ENCODE data around the gene GSDME. TPM values are rescaled to one million over a fixed set of nuclear protein-coding genes. Genes with fewer than 3 reads are reported as not detected.
A peak's percentile ranks its signal among the peaks of the same experiment; 100 is the strongest.

Gene GSDME
- total RNA-seq, 3 donors from 2014 or later: 12.3 to 33.5 (median 15.1) TPM

GRCh38 chr7:24730018-24730369 is 27.3 kb downstream of the GSDME start:
- no peaks in the 10 kb centered on the region for H3K9me3 ChIP-seq
- intact Hi-C loops (cut with DNase I; ENCODE audit: low total_unique reads): no loop called here
- TF ChIP-seq CTCF (IDR thresholded peaks at IDR 0.05) (no peak), POLR2A (IDR thresholded peaks at IDR 0.05) (no peak), POLR2AphosphoS5 (IDR thresholded peaks at IDR 0.05) (no peak)
- H3K27ac ChIP-seq: no peak overlapping the region
- no peaks in the 10 kb centered on the region for H3K36me3 ChIP-seq
- no peaks in the 10 kb centered on the region for H3K4me1 ChIP-seq
- no peaks in the 10 kb centered on the region for H3K27me3 ChIP-seq
- no peak for DNase-seq (ENCODE audit: low spot score in 2 of 2)
- H3K4me3 ChIP-seq: no peak overlapping the region

GRCh38 chr7:24729365-24730017 is 27.8 kb downstream of the GSDME start:
- intact Hi-C loops (cut with DNase I; ENCODE audit: low total_unique reads): no loop called here
- Histone ChIP-seq H3K36me3 (no peaks in the 10 kb centered on the region), H3K4me3 (no peak overlapping the region), H3K27ac (peak overlapping the region in 1 of 2 donors; percentile 6), H3K9me3 (no peaks in the 10 kb centered on the region), H3K4me1 (no peaks in the 10 kb centered on the region), H3K27me3 (no peaks in the 10 kb centered on the region)
- DNase-seq (ENCODE audit: low spot score in 2 of 2): peak in 1 of 2 donors; percentile 15
- no peak for TF ChIP-seq POLR2A (IDR thresholded peaks at IDR 0.05)
- TF ChIP-seq CTCF (IDR thresholded peaks at IDR 0.05): no peak
- no peak for TF ChIP-seq POLR2AphosphoS5 (IDR thresholded peaks at IDR 0.05)

GRCh38 chr7:24728503-24729364 is 28.5 kb downstream of the GSDME start:
- peak overlapping the region in 1 of 3 donors; percentile 1 for H3K4me3 ChIP-seq
- peak in 1 of 2 donors; percentile 14 for DNase-seq (ENCODE audit: low spot score in 2 of 2)
- H3K4me1 ChIP-seq: no peaks in the 10 kb centered on the region
- TF ChIP-seq CTCF (IDR thresholded peaks at IDR 0.05) (no peak), POLR2AphosphoS5 (IDR thresholded peaks at IDR 0.05) (no peak)
- intact Hi-C loops (cut with DNase I; ENCODE audit: low total_unique reads): no loop called here
- H3K9me3 ChIP-seq: no peaks in the 10 kb centered on the region
- peak overlapping the region in 1 of 2 donors; percentile 58 for H3K27ac ChIP-seq
- H3K27me3 ChIP-seq: no peaks in the 10 kb centered on the region
- no peaks in the 10 kb centered on the region for H3K36me3 ChIP-seq

- Histone ChIP-seq H3K36me3 (no peaks in the 10 kb centered on the region), H3K4me3 (no peak overlapping the region), H3K27me3 (no peaks in the 10 kb centered on the region), H3K9me3 (no peaks in the 10 kb centered on the region), H3K27ac (no peak overlapping the region), H3K4me1 (no peaks in the 10 kb centered on the region)
- intact Hi-C loops (cut with DNase I; ENCODE audit: low total_unique reads): no loop called here
- DNase-seq (ENCODE audit: low spot score in 2 of 2): peak in 1 of 2 donors; percentile 3
- no peak for TF ChIP-seq POLR2AphosphoS5 (IDR thresholded peaks at IDR 0.05)
- no peak for TF ChIP-seq POLR2A (IDR thresholded peaks at IDR 0.05)
- TF ChIP-seq CTCF (IDR thresholded peaks at IDR 0.05): no peak
These were observed 29.2 kb downstream of the GSDME start for GRCh38 chr7:24728121-24728500.
